ENCODE measurements around the gene GPC6.

GPC6 gene

GRCh38 chr13:93875547-93875946 is 648.9 kb downstream of the GPC6 start:
- Mint-ChIP-seq H3K36me3 (ENCODE audit: low read depth) (no peaks in the 10 kb centered on the region), H3K4me3 (no peak overlapping the region), H3K27ac (no peak overlapping the region), H3K9me3 (peaks cover 4% of the 10 kb centered on the region), H3K27me3 (peaks cover 2% of the 10 kb centered on the region), H3K4me1 (no peaks in the 10 kb centered on the region)
- no peak for DNase-seq
- ATAC-seq, result no peak

DNA sequence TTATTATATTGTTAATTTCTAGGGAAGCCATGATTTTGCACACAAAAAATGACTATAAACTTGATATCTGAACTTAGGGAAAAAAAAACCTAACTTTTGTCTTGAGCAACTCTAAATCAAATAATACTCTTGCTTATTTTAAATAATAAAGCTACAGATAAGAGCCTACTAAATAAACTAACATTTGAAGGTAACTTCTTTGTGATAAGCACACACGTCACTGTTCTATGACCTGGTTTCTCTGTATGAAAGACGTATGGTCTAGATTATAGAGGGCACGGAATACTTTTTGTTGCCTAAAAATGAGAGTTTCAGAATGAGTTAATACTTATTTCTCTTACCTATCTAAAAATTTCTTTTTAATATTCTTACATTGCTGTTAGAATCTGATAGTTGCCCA is 649.6 kb downstream of the GPC6 start:
- Mint-ChIP-seq H3K4me1 (no peaks in the 10 kb centered on the region), H3K4me3 (no peak overlapping the region), H3K27me3 (peaks cover 2% of the 10 kb centered on the region), H3K27ac (no peak overlapping the region), H3K36me3 (ENCODE audit: low read depth) (no peaks in the 10 kb centered on the region), H3K9me3 (peaks cover 4% of the 10 kb centered on the region)
- ATAC-seq, result no peak
- DNase-seq, result no peak

- H3K4me1 Mint-ChIP-seq, result no peaks in the 10 kb centered on the region
- no peak for DNase-seq
- no peak for ATAC-seq
- H3K9me3 Mint-ChIP-seq, result peaks cover 4% of the 10 kb centered on the region
- H3K36me3 Mint-ChIP-seq (ENCODE audit: low read depth), result no peaks in the 10 kb centered on the region
- peaks cover 6% of the 10 kb centered on the region for H3K27me3 Mint-ChIP-seq
- H3K4me3 Mint-ChIP-seq, result no peak overlapping the region
- no peak overlapping the region for H3K27ac Mint-ChIP-seq
Measured at GRCh38 chr13:93878675-93879074, 652.1 kb downstream of the GPC6 start.

DNA sequence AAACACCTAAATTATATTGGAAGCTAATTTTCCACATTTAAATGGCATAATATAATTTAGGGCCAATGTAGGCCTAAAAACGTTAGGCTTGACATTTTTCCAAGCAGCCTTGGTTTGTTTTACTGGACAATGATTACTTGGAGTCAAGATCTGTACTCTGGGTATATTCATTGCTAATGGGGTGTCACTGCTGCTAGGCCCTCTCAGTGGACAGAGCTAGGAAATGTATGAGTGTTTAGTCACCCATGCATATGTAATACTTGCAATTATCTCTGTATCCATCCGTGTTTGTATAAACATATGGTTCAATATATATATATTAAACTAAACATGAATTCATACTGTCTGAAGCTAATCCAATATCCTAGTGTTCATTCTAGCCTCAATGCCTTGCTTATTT is 654.8 kb downstream of the GPC6 start:
- H3K27me3 Mint-ChIP-seq, result peaks cover 5% of the 10 kb centered on the region
- ATAC-seq, result no peak
- H3K4me1 Mint-ChIP-seq, result no peaks in the 10 kb centered on the region
- H3K27ac Mint-ChIP-seq, result no peak overlapping the region
- no peaks in the 10 kb centered on the region for H3K36me3 Mint-ChIP-seq (ENCODE audit: low read depth)
- no peak overlapping the region for H3K4me3 Mint-ChIP-seq
- DNase-seq, result no peak
- peaks cover 4% of the 10 kb centered on the region for H3K9me3 Mint-ChIP-seq

DNA sequence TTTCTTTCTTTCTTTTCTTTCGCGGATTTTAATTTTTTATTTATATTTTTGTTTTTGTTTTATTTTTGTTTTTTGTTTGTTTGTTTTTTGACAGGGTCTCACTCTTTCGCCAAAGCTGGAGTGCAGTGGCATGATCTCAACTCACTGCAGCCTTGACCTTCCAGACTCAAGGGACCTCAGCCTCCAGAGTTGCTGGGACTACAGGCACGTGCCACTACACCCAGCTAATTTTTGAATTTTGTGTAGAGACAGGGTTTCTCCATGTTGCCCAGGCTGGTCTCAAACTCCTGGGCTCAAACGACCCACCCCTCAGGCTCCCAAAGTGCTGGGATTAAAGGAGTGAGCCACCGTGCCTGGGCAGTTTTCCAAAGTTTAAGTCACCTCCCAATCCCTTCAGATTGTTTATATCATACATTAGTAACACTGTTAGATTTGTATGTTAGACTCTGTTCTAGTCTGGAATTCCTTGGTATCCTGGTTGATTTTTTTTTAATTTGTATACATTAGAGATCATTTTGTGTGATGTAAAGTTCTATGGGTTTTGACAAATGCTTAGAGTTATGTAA is 655.6 kb downstream of the GPC6 start:
- DNase-seq (no peak), ATAC-seq (no peak)
- Mint-ChIP-seq H3K9me3 (peaks cover 4% of the 10 kb centered on the region), H3K27me3 (peaks cover 5% of the 10 kb centered on the region), H3K4me1 (no peaks in the 10 kb centered on the region), H3K36me3 (ENCODE audit: low read depth) (no peaks in the 10 kb centered on the region), H3K4me3 (no peak overlapping the region), H3K27ac (no peak overlapping the region)

DNA sequence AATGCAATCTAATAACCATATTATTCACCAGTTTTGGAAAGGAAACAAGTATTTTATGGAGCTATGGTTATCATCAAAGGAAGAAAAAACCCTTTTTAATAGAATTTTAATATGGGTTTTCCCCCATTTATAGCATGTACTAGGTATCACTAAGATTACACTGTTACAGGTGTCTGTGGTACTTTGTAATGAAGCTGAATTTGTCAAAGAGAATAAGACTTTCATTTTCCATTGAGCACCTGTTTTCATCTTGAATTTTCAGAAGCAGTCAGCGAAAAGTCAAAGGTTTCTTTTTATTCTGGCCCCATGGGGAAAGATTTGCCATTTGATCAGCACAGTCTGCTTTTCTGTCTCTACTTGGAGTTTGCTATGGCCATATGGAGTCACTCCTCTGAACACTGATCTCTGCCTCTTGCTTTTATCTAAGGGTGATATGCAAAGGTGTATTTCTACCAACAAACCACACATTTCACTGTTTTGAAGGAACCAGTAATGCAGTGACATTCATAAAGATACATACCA is 662.9 kb downstream of the GPC6 start:
- no peak overlapping the region for H3K27ac Mint-ChIP-seq
- H3K27me3 Mint-ChIP-seq, result peaks cover 2% of the 10 kb centered on the region
- no peaks in the 10 kb centered on the region for H3K36me3 Mint-ChIP-seq (ENCODE audit: low read depth)
- no peak for ATAC-seq
- H3K4me3 Mint-ChIP-seq, result no peak overlapping the region
- H3K4me1 Mint-ChIP-seq, result no peaks in the 10 kb centered on the region
- H3K9me3 Mint-ChIP-seq, result no peaks in the 10 kb centered on the region
- no peak for DNase-seq

- Mint-ChIP-seq H3K36me3 (ENCODE audit: low read depth) (no peaks in the 10 kb centered on the region), H3K4me3 (no peak overlapping the region), H3K9me3 (no peaks in the 10 kb centered on the region), H3K4me1 (no peaks in the 10 kb centered on the region), H3K27me3 (peaks cover 5% of the 10 kb centered on the region), H3K27ac (no peak overlapping the region)
- ATAC-seq (no peak), DNase-seq (no peak)
Measured at GRCh38 chr13:93899981-93900380, 673.4 kb downstream of the GPC6 start.

DNA sequence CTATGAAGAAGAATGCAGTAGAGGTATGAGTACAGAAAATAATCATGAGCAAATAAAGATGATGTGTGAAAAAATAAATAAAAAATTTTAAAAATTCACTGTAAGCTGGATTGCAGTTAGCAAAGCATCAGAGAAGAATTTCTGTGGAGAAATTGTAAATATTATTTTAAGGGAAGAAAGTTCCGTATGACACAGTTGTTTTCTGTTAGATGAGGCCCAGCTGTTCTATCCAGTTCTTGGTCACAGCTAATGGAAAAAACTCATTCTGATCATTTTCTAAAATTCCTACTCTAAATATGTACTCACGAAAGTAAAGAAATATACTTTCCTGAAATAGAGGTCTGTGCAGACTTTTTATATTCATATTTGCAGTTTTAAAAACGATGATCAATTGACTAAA is 674.1 kb downstream of the GPC6 start:
- Mint-ChIP-seq H3K27ac (no peak overlapping the region), H3K4me3 (no peak overlapping the region), H3K36me3 (ENCODE audit: low read depth) (no peaks in the 10 kb centered on the region), H3K9me3 (no peaks in the 10 kb centered on the region), H3K4me1 (no peaks in the 10 kb centered on the region), H3K27me3 (peaks cover 5% of the 10 kb centered on the region)
- ATAC-seq (no peak), DNase-seq (no peak)

- H3K27me3 Mint-ChIP-seq, result peaks cover 5% of the 10 kb centered on the region
- no peaks in the 10 kb centered on the region for H3K36me3 Mint-ChIP-seq (ENCODE audit: low read depth)
- DNase-seq (no peak), ATAC-seq (no peak)
- H3K27ac Mint-ChIP-seq, result no peak overlapping the region
- no peaks in the 10 kb centered on the region for H3K4me1 Mint-ChIP-seq
- no peak overlapping the region for H3K4me3 Mint-ChIP-seq
- H3K9me3 Mint-ChIP-seq, result no peaks in the 10 kb centered on the region
Measured at GRCh38 chr13:93903909-93904308, 677.3 kb downstream of the GPC6 start.

GRCh38 chr13:93915269-93915809 is 688.7 kb downstream of the GPC6 start:
- H3K36me3 Mint-ChIP-seq (ENCODE audit: low read depth), result no peaks in the 10 kb centered on the region
- H3K4me3 Mint-ChIP-seq, result no peak overlapping the region
- no peaks in the 10 kb centered on the region for H3K4me1 Mint-ChIP-seq
- H3K9me3 Mint-ChIP-seq, result no peaks in the 10 kb centered on the region
- peaks cover 8% of the 10 kb centered on the region for H3K27me3 Mint-ChIP-seq
- no peak for ATAC-seq
- no peak for DNase-seq
- H3K27ac Mint-ChIP-seq, result no peak overlapping the region

- Mint-ChIP-seq H3K36me3 (ENCODE audit: low read depth) (no peaks in the 10 kb centered on the region), H3K4me1 (no peaks in the 10 kb centered on the region), H3K27ac (no peak overlapping the region), H3K9me3 (no peaks in the 10 kb centered on the region), H3K27me3 (peaks cover 7% of the 10 kb centered on the region), H3K4me3 (no peak overlapping the region)
- ATAC-seq (no peak), DNase-seq (no peak)
Measured at GRCh38 chr13:93922063-93922855, 695.7 kb downstream of the GPC6 start.

DNA sequence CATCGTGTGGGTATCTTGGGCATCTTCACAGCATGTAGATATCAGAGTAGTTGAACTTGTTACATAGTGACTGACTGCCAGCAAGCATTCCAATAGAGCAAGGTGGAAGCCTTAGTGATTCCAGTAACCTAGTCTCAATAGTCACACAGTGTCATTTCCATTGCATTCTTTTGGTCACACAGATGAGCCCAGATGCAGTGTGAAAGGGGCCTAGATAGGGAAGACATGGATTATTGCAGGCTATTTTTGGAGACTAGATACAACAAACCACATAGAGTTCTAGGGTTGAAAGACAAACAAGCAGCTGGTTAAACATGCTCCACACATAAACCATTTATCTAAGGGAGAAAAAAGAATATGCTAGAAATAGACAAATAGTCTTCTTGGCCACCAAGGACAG is 699.4 kb downstream of the GPC6 start:
- Mint-ChIP-seq H3K9me3 (peaks cover under 1% of the 10 kb centered on the region), H3K4me3 (no peak overlapping the region), H3K36me3 (ENCODE audit: low read depth) (no peaks in the 10 kb centered on the region), H3K27ac (no peak overlapping the region), H3K27me3 (peaks cover 2% of the 10 kb centered on the region), H3K4me1 (no peaks in the 10 kb centered on the region)
- no peak for DNase-seq
- no peak for ATAC-seq

- H3K4me3 Mint-ChIP-seq, result no peak overlapping the region
- ATAC-seq (no peak), DNase-seq (no peak)
- no peaks in the 10 kb centered on the region for H3K4me1 Mint-ChIP-seq
- H3K36me3 Mint-ChIP-seq (ENCODE audit: low read depth), result no peaks in the 10 kb centered on the region
- H3K27ac Mint-ChIP-seq, result no peak overlapping the region
- peaks cover 2% of the 10 kb centered on the region for H3K27me3 Mint-ChIP-seq
- H3K9me3 Mint-ChIP-seq, result peaks cover 4% of the 10 kb centered on the region
Measured at GRCh38 chr13:93926425-93926824, 699.8 kb downstream of the GPC6 start.

DNA sequence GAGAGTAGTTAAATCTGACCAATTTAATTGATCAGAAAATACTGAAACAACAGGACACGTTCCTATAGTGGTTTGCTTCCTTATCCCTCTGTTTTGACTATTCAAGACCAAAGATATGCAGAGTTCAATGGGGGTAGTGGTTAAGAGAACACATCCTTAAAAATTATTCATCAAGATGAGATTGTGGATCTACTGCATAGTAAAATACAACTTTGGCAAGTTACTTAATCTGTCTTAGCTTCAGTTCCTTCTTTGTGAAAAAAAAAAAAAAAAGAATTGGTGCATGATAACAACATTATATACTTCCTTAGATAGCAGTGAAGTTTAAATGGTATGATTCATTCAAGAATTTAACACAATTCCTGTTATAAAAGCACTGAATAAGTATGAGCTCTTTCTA is 700.8 kb downstream of the GPC6 start:
- Mint-ChIP-seq H3K27ac (no peak overlapping the region), H3K36me3 (ENCODE audit: low read depth) (no peaks in the 10 kb centered on the region), H3K4me3 (no peak overlapping the region), H3K9me3 (peaks cover 4% of the 10 kb centered on the region), H3K4me1 (no peaks in the 10 kb centered on the region), H3K27me3 (no peaks in the 10 kb centered on the region)
- ATAC-seq (no peak), DNase-seq (no peak)

GRCh38 chr13:93932901-93933300 is 706.3 kb downstream of the GPC6 start:
- H3K36me3 Mint-ChIP-seq (ENCODE audit: low read depth), result no peaks in the 10 kb centered on the region
- H3K27ac Mint-ChIP-seq, result no peak overlapping the region
- peaks cover 4% of the 10 kb centered on the region for H3K9me3 Mint-ChIP-seq
- no peaks in the 10 kb centered on the region for H3K4me1 Mint-ChIP-seq
- no peak overlapping the region for H3K4me3 Mint-ChIP-seq
- DNase-seq (no peak), ATAC-seq (no peak)
- H3K27me3 Mint-ChIP-seq, result no peaks in the 10 kb centered on the region

Data from activated naive CD8-positive, alpha-beta T cell treated with anti-CD3 and anti-CD28 coated beads, Interleukin-2, amount 50 U/mL, for 24 hours (primary cell).